ENCODE measurements around the gene MT1A.

DNA sequence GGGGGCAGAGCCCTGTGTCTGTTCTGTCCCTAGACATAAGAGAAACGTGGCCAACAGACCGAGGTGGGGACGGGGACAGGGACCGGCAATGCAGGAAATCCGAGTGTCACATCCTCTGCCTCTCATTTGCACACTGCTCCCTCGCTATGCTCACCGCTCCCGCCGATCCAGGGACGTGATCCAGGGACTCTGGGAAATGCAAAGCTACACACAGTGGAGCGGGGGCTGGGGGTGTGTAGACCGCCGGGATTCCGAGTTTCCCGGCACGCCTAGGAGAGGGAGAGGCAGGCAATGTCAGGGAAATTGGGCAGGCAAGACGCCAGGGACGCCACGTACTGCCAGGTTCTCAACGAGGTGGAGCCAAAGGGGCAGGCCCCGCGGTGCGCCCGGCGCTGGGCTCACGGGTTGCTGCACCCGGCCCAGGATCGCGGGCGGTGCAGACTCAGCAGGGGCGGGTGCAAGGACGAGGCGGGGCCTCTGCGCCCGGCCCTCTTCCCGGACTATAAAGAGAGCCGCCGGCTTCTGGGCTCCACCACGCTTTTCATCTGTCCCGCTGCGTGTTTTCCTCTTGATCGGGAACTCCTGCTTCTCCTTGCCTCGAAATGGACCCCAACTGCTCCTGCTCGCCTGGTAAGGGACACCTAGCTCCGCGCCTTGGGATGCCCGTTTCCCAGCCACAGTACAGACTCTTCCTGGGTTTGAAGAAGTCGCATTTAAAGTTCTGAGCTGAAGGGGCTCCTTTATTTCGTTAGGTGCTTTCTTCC lies 43.7 kb downstream of the MT1A start, which contains the start of gene MT1X:
- TF ChIP-seq, protein P1, sequence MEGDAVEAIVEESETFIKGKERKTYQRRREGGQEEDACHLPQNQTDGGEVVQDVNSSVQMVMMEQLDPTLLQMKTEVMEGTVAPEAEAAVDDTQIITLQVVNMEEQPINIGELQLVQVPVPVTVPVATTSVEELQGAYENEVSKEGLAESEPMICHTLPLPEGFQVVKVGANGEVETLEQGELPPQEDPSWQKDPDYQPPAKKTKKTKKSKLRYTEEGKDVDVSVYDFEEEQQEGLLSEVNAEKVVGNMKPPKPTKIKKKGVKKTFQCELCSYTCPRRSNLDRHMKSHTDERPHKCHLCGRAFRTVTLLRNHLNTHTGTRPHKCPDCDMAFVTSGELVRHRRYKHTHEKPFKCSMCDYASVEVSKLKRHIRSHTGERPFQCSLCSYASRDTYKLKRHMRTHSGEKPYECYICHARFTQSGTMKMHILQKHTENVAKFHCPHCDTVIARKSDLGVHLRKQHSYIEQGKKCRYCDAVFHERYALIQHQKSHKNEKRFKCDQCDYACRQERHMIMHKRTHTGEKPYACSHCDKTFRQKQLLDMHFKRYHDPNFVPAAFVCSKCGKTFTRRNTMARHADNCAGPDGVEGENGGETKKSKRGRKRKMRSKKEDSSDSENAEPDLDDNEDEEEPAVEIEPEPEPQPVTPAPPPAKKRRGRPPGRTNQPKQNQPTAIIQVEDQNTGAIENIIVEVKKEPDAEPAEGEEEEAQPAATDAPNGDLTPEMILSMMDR (IDR thresholded peaks at IDR 0.05), result no peak
- TF ChIP-seq RAD21 (IDR thresholded peaks at IDR 0.05; ENCODE audit: low read length) (no peak), FOXM1 (IDR thresholded peaks at IDR 0.05; ENCODE audit: low read depth) (no peak), EZH2phosphoT487 (IDR thresholded peaks at IDR 0.05; ENCODE audit: borderline replicate concordance, low read depth) (no peak), POLR2AphosphoS5 (IDR thresholded peaks at IDR 0.05; ENCODE audit: low read depth, low read length) (peak; percentile 99), SMC3 (IDR thresholded peaks at IDR 0.05; ENCODE audit: low read depth, low read length) (no peak), RFX5 (IDR thresholded peaks at IDR 0.05; ENCODE audit: low read length) (no peak), TAF1 (IDR thresholded peaks at IDR 0.05; ENCODE audit: borderline replicate concordance, low read depth, low read length) (peak; percentile 91)
- TF ChIP-seq, protein P2, sequence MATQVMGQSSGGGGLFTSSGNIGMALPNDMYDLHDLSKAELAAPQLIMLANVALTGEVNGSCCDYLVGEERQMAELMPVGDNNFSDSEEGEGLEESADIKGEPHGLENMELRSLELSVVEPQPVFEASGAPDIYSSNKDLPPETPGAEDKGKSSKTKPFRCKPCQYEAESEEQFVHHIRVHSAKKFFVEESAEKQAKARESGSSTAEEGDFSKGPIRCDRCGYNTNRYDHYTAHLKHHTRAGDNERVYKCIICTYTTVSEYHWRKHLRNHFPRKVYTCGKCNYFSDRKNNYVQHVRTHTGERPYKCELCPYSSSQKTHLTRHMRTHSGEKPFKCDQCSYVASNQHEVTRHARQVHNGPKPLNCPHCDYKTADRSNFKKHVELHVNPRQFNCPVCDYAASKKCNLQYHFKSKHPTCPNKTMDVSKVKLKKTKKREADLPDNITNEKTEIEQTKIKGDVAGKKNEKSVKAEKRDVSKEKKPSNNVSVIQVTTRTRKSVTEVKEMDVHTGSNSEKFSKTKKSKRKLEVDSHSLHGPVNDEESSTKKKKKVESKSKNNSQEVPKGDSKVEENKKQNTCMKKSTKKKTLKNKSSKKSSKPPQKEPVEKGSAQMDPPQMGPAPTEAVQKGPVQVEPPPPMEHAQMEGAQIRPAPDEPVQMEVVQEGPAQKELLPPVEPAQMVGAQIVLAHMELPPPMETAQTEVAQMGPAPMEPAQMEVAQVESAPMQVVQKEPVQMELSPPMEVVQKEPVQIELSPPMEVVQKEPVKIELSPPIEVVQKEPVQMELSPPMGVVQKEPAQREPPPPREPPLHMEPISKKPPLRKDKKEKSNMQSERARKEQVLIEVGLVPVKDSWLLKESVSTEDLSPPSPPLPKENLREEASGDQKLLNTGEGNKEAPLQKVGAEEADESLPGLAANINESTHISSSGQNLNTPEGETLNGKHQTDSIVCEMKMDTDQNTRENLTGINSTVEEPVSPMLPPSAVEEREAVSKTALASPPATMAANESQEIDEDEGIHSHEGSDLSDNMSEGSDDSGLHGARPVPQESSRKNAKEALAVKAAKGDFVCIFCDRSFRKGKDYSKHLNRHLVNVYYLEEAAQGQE (IDR thresholded peaks at IDR 0.05; ENCODE audit: low read depth, low read length), result peak; percentile 8; the same call in 1 of the 2 replicates
- TF ChIP-seq, protein P3, sequence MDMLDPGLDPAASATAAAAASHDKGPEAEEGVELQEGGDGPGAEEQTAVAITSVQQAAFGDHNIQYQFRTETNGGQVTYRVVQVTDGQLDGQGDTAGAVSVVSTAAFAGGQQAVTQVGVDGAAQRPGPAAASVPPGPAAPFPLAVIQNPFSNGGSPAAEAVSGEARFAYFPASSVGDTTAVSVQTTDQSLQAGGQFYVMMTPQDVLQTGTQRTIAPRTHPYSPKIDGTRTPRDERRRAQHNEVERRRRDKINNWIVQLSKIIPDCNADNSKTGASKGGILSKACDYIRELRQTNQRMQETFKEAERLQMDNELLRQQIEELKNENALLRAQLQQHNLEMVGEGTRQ (IDR thresholded peaks at IDR 0.05; ENCODE audit: borderline replicate concordance, low read depth, low read length), result no peak
- TF ChIP-seq, protein P4, sequence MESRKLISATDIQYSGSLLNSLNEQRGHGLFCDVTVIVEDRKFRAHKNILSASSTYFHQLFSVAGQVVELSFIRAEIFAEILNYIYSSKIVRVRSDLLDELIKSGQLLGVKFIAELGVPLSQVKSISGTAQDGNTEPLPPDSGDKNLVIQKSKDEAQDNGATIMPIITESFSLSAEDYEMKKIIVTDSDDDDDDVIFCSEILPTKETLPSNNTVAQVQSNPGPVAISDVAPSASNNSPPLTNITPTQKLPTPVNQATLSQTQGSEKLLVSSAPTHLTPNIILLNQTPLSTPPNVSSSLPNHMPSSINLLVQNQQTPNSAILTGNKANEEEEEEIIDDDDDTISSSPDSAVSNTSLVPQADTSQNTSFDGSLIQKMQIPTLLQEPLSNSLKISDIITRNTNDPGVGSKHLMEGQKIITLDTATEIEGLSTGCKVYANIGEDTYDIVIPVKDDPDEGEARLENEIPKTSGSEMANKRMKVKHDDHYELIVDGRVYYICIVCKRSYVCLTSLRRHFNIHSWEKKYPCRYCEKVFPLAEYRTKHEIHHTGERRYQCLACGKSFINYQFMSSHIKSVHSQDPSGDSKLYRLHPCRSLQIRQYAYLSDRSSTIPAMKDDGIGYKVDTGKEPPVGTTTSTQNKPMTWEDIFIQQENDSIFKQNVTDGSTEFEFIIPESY (IDR thresholded peaks at IDR 0.05; ENCODE audit: borderline replicate concordance, low read depth), result no peak

All from SK-N-SH (cell line).